Mesothelial cell of epicardium (in vitro differentiated cells): ENCODE results near the gene SETBP1. TPM values are rescaled to one million over a fixed set of nuclear protein-coding genes. Genes with fewer than 3 reads are reported as not detected.

Experiments used
- DNase-seq, 2 experiments: peaks; one replicate each; pipeline ENCODE4 v3.0.0; 2021; ENCODE audit warnings: low spot score in 2 of 2; ENCODE audit not compliant: unreplicated experiment in 2 of 2
- H3K27ac Mint-ChIP-seq: 2 replicates; pipeline ENCODE4 v1.8.0; 2021; ENCODE audit warnings: mixed read lengths
- H3K27me3 Mint-ChIP-seq: 2 replicates; pipeline ENCODE4 v1.8.0; 2021; ENCODE audit warnings: low read depth, mixed read lengths
- H3K36me3 Mint-ChIP-seq: 2 replicates; pipeline ENCODE4 v1.8.0; 2021; ENCODE audit warnings: mixed read lengths
- H3K4me1 Mint-ChIP-seq: 2 replicates; pipeline ENCODE4 v1.8.0; 2021; ENCODE audit warnings: mixed read lengths
- H3K4me3 Mint-ChIP-seq: 2 replicates; pipeline ENCODE4 v1.8.0; 2021; ENCODE audit warnings: mild to moderate bottlenecking, moderate library complexity, mixed read lengths
- H3K9me3 Mint-ChIP-seq: 2 replicates; pipeline ENCODE4 v1.8.0; 2021; ENCODE audit warnings: mixed read lengths
- total RNA-seq: library from RNA; stranded (reverse); gene quantifications from 3 replicates; pipeline ENCODE4 v1.2.1, GENCODE V29; 2021
- TF ChIP-seq, protein P1 (sequence below): fragments of 200-600 bp; sonication (generic); IDR thresholded peaks from one replicate; pipeline ENCODE4 v1.5.0; 2021; ENCODE audit warnings: antibody characterized with exemption; ENCODE audit not compliant: unreplicated experiment

The SETBP1 gene
- total RNA-seq, 1 donor from 2014 or later: 47.7 TPM

- H3K27ac Mint-ChIP-seq: peak overlapping the region; percentile 68
- H3K4me1 Mint-ChIP-seq: peaks cover 13% of the 10 kb centered on the region
- no peaks in the 10 kb centered on the region for H3K9me3 Mint-ChIP-seq
- TF ChIP-seq, protein P1, sequence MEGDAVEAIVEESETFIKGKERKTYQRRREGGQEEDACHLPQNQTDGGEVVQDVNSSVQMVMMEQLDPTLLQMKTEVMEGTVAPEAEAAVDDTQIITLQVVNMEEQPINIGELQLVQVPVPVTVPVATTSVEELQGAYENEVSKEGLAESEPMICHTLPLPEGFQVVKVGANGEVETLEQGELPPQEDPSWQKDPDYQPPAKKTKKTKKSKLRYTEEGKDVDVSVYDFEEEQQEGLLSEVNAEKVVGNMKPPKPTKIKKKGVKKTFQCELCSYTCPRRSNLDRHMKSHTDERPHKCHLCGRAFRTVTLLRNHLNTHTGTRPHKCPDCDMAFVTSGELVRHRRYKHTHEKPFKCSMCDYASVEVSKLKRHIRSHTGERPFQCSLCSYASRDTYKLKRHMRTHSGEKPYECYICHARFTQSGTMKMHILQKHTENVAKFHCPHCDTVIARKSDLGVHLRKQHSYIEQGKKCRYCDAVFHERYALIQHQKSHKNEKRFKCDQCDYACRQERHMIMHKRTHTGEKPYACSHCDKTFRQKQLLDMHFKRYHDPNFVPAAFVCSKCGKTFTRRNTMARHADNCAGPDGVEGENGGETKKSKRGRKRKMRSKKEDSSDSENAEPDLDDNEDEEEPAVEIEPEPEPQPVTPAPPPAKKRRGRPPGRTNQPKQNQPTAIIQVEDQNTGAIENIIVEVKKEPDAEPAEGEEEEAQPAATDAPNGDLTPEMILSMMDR: no peak
- peaks cover 1% of the 10 kb centered on the region for H3K36me3 Mint-ChIP-seq
- H3K4me3 Mint-ChIP-seq: no peak overlapping the region
- no peak for DNase-seq
- no peaks in the 10 kb centered on the region for H3K27me3 Mint-ChIP-seq
These were observed 91.5 kb downstream of the SETBP1 start for GRCh38 chr18:44771956-44772917.

GRCh38 chr18:44773640-44774155 lies 93.0 kb downstream of the SETBP1 start:
- Mint-ChIP-seq H3K27me3 (no peaks in the 10 kb centered on the region), H3K36me3 (peaks cover 1% of the 10 kb centered on the region), H3K4me1 (peaks cover 28% of the 10 kb centered on the region), H3K9me3 (no peaks in the 10 kb centered on the region), H3K4me3 (no peak overlapping the region), H3K27ac (no peak overlapping the region)
- TF ChIP-seq, protein P1: no peak
- no peak for DNase-seq

DNA sequence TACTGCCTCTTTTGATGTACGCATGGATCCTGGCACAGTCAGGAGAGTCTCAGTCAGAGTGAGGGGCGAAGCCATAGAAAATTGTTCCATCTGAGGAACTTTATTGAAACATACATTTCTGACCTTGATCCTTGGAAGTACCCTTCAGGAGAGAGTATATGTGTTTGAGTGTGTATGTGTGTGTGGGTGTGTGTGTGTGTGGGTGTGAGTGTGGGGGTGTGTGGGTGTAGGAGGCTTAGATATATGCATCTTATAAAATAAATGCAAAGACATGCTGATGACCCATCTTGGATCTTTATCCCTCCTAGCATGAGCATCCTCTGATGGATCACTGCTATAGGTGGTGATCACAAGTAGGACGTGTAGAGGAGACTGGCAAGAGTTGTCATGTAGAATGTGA lies 93.5 kb downstream of the SETBP1 start:
- H3K36me3 Mint-ChIP-seq: no peaks in the 10 kb centered on the region
- no peaks in the 10 kb centered on the region for H3K9me3 Mint-ChIP-seq
- no peaks in the 10 kb centered on the region for H3K27me3 Mint-ChIP-seq
- H3K4me3 Mint-ChIP-seq: no peak overlapping the region
- peaks cover 33% of the 10 kb centered on the region for H3K4me1 Mint-ChIP-seq
- TF ChIP-seq, protein P1: no peak
- no peak for DNase-seq
- H3K27ac Mint-ChIP-seq: no peak overlapping the region

DNA sequence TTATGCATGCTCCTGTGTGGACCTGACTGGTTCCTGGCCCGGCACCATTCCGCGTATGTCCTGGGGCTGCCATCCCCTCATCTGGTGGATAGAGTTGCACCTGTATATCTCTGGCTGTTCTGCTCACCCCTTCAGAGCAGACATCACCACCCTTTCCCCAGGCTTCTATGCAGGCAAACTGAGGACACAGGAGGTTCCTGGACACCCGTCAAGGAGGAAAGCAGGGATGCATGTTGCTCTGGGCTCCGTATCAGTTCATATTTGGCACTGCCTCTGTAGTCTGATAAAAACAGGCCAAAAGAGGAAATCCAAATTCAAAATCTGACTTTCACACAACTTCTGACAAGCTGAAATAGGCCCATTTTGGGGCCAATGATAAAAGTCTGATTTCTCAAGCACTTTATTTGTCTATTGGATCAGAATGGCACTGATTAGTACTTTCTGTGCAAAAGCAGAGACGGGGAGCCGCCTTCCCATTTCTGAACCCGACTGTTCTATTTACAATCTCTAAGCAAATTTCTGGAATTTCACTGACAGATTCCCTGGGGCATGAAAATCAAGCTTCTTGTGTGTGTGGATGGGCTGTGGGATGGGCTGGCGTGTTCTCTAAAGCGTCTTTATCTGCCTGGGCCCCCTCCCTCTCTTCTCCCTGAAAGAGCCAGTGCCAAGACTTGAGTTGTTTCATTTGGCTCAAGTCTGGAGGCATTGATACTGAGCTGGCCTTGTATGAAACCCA lies 96.9 kb downstream of the SETBP1 start:
- Mint-ChIP-seq H3K4me1 (peaks cover 55% of the 10 kb centered on the region), H3K4me3 (no peak overlapping the region), H3K27ac (peak overlapping the region; percentile 19), H3K27me3 (no peaks in the 10 kb centered on the region), H3K36me3 (no peaks in the 10 kb centered on the region), H3K9me3 (no peaks in the 10 kb centered on the region)
- TF ChIP-seq, protein P1: no peak
- no peak for DNase-seq

DNA sequence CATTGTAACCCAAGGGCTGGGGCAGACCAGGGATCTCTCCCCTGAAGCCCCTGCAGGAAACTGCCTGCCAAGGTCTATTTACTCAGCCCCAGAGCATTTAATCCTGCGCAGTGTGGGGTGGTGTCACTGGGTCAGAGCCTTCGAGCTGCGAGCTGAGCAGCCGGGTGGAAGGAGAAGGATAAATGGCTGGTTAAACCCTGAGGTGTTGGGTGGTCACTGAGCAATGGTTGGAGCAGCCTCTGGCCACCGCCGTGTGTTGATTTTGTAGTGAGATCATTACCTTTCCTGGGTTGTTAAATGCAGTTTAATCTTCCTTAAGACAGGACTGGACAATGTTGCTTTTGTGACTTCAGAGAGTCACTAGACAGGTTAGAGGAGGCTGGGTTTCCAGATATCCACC lies 98.1 kb downstream of the SETBP1 start:
- H3K27me3 Mint-ChIP-seq: no peaks in the 10 kb centered on the region
- H3K36me3 Mint-ChIP-seq: no peaks in the 10 kb centered on the region
- H3K9me3 Mint-ChIP-seq: no peaks in the 10 kb centered on the region
- H3K4me3 Mint-ChIP-seq: no peak overlapping the region
- H3K27ac Mint-ChIP-seq: no peak overlapping the region
- DNase-seq: no peak
- TF ChIP-seq, protein P1: no peak
- peaks cover 61% of the 10 kb centered on the region for H3K4me1 Mint-ChIP-seq
